ENCODE results near the gene GPR39. TPM values are rescaled to one million over a fixed set of nuclear protein-coding genes. Genes with fewer than 3 reads are reported as not detected.

Gene GPR39
- polyA plus RNA-seq, 1 experiment, result 2.9 TPM

- no peak for DNase-seq (ENCODE audit: low read depth, low spot score)
- Histone ChIP-seq H3K4me3 (ENCODE audit: low read depth, low read length) (no peak overlapping the region), H3K9me3 (ENCODE audit: control insufficient read depth, insufficient read depth, low read length) (peaks cover 4% of the 10 kb centered on the region), H3K27ac (ENCODE audit: low read depth, low read length) (no peak overlapping the region), H3K27me3 (ENCODE audit: control insufficient read depth, insufficient read depth, low read length) (no peaks in the 10 kb centered on the region)
- no peak for TF ChIP-seq CTCF (IDR thresholded peaks at IDR 0.05; ENCODE audit: low read depth, low read length)
- ChIA-PET POLR2A (no interaction called here), CTCF (no interaction called here)
These were observed 59.0 kb downstream of the GPR39 start for GRCh38 chr2:132475615-132476014.

GRCh38 chr2:132477436-132477835 lies 60.8 kb downstream of the GPR39 start:
- no peak for TF ChIP-seq CTCF (IDR thresholded peaks at IDR 0.05; ENCODE audit: low read depth, low read length)
- ChIA-PET CTCF (no interaction called here), POLR2A (no interaction called here)
- H3K27ac ChIP-seq (ENCODE audit: low read depth, low read length), result no peak overlapping the region
- H3K4me3 ChIP-seq (ENCODE audit: low read depth, low read length), result no peak overlapping the region
- no peaks in the 10 kb centered on the region for H3K27me3 ChIP-seq (ENCODE audit: control insufficient read depth, insufficient read depth, low read length)
- no peak for DNase-seq (ENCODE audit: low read depth, low spot score)
- no peaks in the 10 kb centered on the region; the same call in 1 of the 2 replicates for H3K9me3 ChIP-seq (ENCODE audit: control insufficient read depth, insufficient read depth, low read length)

GRCh38 chr2:132477962-132478361 lies 61.4 kb downstream of the GPR39 start:
- H3K27ac ChIP-seq (ENCODE audit: low read depth, low read length), result no peak overlapping the region
- CTCF ChIA-PET, result no interaction called here

GRCh38 chr2:132478461-132479105 lies 62.0 kb downstream of the GPR39 start:
- Histone ChIP-seq H3K27ac (ENCODE audit: low read depth, low read length) (no peak overlapping the region), H3K27me3 (ENCODE audit: control insufficient read depth, insufficient read depth, low read length) (no peaks in the 10 kb centered on the region), H3K4me3 (ENCODE audit: low read depth, low read length) (no peak overlapping the region), H3K9me3 (ENCODE audit: control insufficient read depth, insufficient read depth, low read length) (no peaks in the 10 kb centered on the region; the same call in 1 of the 2 replicates)
- no peak for DNase-seq (ENCODE audit: low read depth, low spot score)
- ChIA-PET POLR2A (no interaction called here), CTCF (interaction anchor here (0.6 kb wide), 1 partner anchor 127 kb away, joined by 4 read pairs; no protein-coding TSS in a partner anchor)
- TF ChIP-seq CTCF (IDR thresholded peaks at IDR 0.05; ENCODE audit: low read depth, low read length), result no peak

More at GRCh38 chr2:132477962-132478361, 61.4 kb downstream of the GPR39 start:
- DNase-seq (ENCODE audit: low read depth, low spot score), result peak; percentile 1
- H3K27me3 ChIP-seq (ENCODE audit: control insufficient read depth, insufficient read depth, low read length), result no peaks in the 10 kb centered on the region
- POLR2A ChIA-PET, result no interaction called here
- no peak overlapping the region for H3K4me3 ChIP-seq (ENCODE audit: low read depth, low read length)
- TF ChIP-seq CTCF (IDR thresholded peaks at IDR 0.05; ENCODE audit: low read depth, low read length), result no peak
- H3K9me3 ChIP-seq (ENCODE audit: control insufficient read depth, insufficient read depth, low read length), result no peaks in the 10 kb centered on the region; the same call in 1 of the 2 replicates

GRCh38 chr2:132479155-132479554 lies 62.5 kb downstream of the GPR39 start:
- no peak for DNase-seq (ENCODE audit: low read depth, low spot score)
- CTCF ChIA-PET, result no interaction called here
- TF ChIP-seq CTCF (IDR thresholded peaks at IDR 0.05; ENCODE audit: low read depth, low read length), result no peak
- Histone ChIP-seq H3K4me3 (ENCODE audit: low read depth, low read length) (no peak overlapping the region), H3K27me3 (ENCODE audit: control insufficient read depth, insufficient read depth, low read length) (no peaks in the 10 kb centered on the region), H3K9me3 (ENCODE audit: control insufficient read depth, insufficient read depth, low read length) (no peaks in the 10 kb centered on the region; the same call in 1 of the 2 replicates), H3K27ac (ENCODE audit: low read depth, low read length) (no peak overlapping the region)
- POLR2A ChIA-PET, result no interaction called here
